Sciatic nerve (tissue), 2 donors: ENCODE data around the gene SVOPL. TPM values are rescaled to one million over a fixed set of nuclear protein-coding genes. Genes with fewer than 3 reads are reported as not detected.

Experiments used
- ATAC-seq: fragments of 200-7000 bp; cut with Tn5 transposase; one replicate; pipeline ENCODE4 v1.9.1; 2020; ENCODE audit warnings: mild to moderate bottlenecking, moderate library complexity
- DNase-seq: peaks from one replicate; pipeline ENCODE4 v3.0.0-alpha.2; 2020; ENCODE audit warnings: low spot score
- intact Hi-C: fragments of 100-400 bp; cut with DNase I; formaldehyde crosslinking; loops from one replicate; pipeline ENCODE4 v1.14.2; 2022
- total RNA-seq: library from RNA; stranded (reverse); fragmentation: NEBNext Ultra II Directional; extraction: Animal tissue kit (Norgen Biotek cat#: 25700); gene quantifications from one replicate; pipeline ENCODE4 v1.2.1, GENCODE V29; 2021
- donor health status: DM: no; HTN: no; CAD: no.
- donor health status: DM: no; HTN: no; CAD: no.

Gene SVOPL
- total RNA-seq, 1 donor from 2014 or later: not detected

DNA sequence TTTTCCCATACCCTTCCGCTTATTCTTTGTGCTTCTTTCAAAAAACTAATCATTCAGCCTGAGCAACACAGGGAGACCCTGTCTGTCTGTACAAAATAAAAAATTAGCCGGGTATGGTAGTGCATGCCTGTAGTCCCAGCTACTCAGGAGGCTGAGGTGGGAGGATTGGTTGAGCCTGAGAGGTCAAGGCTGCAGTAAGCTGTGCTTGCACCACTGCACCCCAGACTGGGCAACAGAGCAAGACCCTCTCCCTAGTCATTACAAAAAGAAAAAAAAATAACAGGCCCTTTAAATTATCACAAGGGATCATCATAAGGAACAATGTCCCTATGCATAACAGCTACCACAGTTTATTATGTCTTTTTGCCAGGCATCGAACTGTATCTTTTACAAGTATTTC lies 121.5 kb downstream of the SVOPL start:
- intact Hi-C loops: no loop called here
- ATAC-seq: no peak
- DNase-seq: no peak

- intact Hi-C loops: no loop called here
- DNase-seq (no peak), ATAC-seq (no peak)
Measured at GRCh38 chr7:138579136-138579535, 122.0 kb downstream of the SVOPL start.

GRCh38 chr7:138575897-138576428 lies 125.2 kb downstream of the SVOPL start:
- intact Hi-C loops: no loop called here
- DNase-seq: no peak
- ATAC-seq: no peak

GRCh38 chr7:138573741-138574140 lies 127.4 kb downstream of the SVOPL start:
- no peak for ATAC-seq
- no peak for DNase-seq
- intact Hi-C loops: no loop called here

GRCh38 chr7:138570715-138571114 lies 130.4 kb downstream of the SVOPL start:
- no peak for ATAC-seq
- DNase-seq: no peak
- intact Hi-C loops: no loop called here

GRCh38 chr7:138569418-138569817 lies 131.7 kb downstream of the SVOPL start:
- no peak for DNase-seq

GRCh38 chr7:138568655-138569054 lies 132.5 kb downstream of the SVOPL start:
- ATAC-seq (no peak), DNase-seq (no peak)
- intact Hi-C loops: no loop called here

More at GRCh38 chr7:138569418-138569817, 131.7 kb downstream of the SVOPL start:
- no peak for ATAC-seq
- intact Hi-C loops: no loop called here

DNA sequence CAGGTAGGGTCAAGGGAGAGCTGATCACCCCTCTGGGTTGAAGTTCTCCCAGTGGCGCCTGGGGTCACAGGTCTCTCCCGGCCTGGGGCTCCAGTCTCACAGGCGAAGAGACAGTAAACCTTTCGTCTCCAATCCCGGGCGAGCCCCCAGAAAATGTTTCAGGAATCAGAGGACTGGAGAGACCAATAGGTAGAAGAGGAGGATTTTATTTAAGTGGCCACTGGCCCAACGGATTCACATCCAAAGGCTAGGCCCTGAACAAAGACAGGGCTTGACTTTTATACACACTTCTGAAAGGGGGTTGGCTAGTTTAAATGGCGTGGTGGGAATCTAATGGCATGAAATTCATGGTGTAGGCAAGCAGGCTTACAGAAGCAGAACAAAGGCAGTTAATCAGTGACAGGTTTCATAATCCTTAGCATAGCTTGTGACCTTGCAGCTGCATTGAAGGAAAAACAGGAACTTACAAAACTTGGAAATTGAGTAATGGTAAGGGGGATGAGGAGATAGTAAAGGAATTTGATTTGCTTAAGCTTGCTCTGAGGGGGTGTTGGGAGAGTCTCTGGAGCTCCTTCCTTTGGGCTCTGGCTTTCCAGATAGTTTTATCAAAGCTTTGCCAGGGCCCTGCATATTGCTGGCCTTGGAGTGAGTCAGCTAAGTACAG lies 135.6 kb downstream of the SVOPL start:
- ATAC-seq: no peak
- no peak for DNase-seq
- intact Hi-C loops: no loop called here

DNA sequence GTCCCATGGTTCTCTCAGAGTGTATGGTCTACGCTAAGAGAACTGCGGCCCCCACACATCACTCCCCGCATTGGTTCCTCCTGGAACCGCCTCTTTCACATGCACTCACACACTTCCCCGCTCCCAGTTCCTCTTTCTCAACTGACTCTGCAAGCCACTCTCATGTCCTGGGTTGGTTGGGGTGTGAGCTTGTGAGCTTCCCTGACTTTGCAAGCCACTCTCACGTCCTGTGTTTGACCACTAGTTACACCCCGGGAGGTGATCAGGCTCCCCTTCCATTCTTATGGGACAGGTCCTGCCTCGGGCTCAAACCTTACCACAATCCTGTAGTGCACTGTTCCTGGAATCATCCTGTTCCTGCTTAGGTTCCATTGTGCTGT lies 136.1 kb downstream of the SVOPL start:
- DNase-seq: no peak
- ATAC-seq: no peak
- intact Hi-C loops: no loop called here

- intact Hi-C loops: no loop called here
- ATAC-seq: no peak
- no peak for DNase-seq
Measured at GRCh38 chr7:138564365-138564764, 136.8 kb downstream of the SVOPL start.

- DNase-seq: no peak
- ATAC-seq: no peak
Measured at GRCh38 chr7:138563808-138564207, 137.4 kb downstream of the SVOPL start.

DNA sequence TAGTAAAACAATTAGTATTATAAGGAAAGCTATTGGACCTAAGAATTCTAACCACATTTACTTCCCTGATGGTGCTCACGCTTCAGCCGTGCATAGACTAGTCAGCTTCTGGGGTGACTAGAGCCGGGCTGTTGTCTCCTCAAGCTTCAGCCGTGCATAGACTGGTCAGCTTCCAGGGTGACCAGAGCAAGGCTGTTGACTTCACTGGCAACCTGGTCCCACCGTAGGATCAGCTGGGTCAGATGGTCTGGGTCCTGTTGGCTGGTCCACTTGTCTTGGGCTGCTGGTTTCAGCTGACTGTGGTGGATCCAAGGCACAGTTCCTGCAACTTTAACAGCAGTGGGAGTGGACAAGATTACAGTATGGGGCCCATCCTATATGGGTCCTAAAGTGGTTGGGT lies 141.7 kb downstream of the SVOPL start:
- ATAC-seq (no peak), DNase-seq (no peak)
- intact Hi-C loops: no loop called here

More at GRCh38 chr7:138563808-138564207, 137.4 kb downstream of the SVOPL start:
- intact Hi-C loops: no loop called here

DNA sequence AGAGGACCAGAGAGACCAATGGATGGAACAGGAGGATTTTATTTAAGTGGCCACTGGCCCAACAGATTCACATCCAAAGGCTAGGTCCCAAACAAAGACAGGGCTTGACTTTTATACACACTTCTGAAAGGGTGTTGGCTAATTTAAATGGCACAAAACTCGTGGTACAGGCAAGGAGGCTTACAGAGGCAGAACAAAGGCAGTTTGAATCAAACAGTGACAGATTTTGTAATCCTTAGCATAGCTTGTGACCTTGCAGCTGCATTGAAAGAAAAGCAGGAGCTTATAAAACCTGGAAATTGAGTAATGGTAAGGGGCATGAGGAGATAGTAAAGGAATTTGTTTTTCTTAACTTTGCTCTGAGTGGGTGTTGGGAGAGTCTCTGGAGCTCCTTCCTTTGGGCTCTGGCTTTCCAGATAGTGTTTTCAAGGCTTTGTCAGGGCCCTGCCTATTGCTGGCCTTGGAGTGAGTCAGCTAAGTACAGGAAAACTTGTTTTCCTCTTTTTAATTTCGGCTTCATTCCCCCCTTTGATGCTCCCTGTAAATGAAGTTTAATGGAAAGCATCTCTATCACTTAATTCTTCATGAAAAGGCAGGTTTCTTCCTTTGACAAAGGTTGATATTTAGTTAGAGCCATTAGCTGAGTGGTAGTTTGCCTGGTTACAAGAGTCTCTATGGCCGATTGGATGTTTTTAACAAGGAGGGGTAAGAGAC lies 144.2 kb downstream of the SVOPL start:
- intact Hi-C loops: no loop called here

DNA sequence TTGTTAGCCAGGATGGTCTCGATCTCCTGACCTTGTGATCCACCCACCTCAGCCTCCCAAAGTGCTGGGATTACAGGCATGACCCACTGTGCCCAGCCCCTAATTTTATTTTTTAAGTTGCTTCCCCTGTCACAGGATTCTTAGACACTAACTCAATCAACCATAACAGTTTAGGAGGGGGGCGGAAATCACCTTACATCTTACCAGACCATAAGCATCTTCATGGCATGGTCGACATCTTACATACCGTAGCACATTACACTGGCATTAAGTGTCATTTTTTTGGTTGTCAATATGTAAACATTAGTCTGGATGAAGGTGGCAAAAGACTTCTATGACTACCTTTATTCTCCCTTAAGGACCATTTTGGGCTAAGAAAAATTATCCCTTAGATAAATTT lies 145.5 kb downstream of the SVOPL start:
- no peak for DNase-seq
- intact Hi-C loops: no loop called here
- no peak for ATAC-seq

More for the DNA sequence above, 144.2 kb downstream of the SVOPL start:
- DNase-seq (no peak), ATAC-seq (no peak)

- ATAC-seq: no peak
- no peak for DNase-seq
- intact Hi-C loops: no loop called here
Measured at GRCh38 chr7:138554674-138555073, 146.5 kb downstream of the SVOPL start.

- no peak for ATAC-seq
- DNase-seq: no peak
- intact Hi-C loops: no loop called here
Measured at GRCh38 chr7:138553805-138554204, 147.4 kb downstream of the SVOPL start.

DNA sequence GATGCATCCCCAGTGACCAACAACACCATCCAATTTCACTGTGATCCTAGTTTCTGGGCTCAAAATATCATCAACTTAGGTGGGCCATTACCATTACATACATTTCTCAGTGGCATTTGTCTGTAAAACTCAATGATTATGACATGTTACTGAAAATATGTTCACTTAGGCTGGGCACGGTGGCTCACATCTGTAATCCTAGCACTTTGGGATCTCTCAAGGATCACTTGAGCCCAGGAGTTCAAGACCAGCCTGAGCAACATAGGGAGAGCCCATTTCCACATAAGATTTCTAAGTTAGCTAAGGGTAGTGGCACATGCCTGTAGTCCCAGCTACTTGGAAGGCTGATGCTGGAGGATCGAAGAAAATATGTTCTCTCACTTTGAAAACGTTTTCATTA lies 150.1 kb downstream of the SVOPL start:
- intact Hi-C loops: no loop called here
- ATAC-seq (no peak), DNase-seq (no peak)

DNA sequence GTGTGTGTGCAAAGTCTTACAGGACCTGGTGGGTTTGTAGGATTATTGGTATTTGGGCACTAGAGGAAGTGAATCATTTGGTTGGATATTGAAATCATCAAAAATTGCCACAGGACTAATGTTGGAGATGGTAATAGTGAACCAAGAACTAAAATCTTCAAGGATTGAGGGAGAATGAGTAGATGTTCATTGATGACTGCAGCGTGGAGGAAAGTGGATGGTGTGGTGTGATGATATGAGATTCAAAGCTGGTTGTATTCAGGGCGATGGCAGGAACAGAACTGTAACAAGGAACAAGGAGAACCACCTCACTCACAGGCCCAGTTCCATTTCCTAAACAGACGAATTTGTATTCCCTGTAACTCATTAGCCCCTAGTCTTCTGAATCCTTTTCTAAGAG lies 150.8 kb downstream of the SVOPL start:
- ATAC-seq (no peak), DNase-seq (no peak)
- intact Hi-C loops: no loop called here

DNA sequence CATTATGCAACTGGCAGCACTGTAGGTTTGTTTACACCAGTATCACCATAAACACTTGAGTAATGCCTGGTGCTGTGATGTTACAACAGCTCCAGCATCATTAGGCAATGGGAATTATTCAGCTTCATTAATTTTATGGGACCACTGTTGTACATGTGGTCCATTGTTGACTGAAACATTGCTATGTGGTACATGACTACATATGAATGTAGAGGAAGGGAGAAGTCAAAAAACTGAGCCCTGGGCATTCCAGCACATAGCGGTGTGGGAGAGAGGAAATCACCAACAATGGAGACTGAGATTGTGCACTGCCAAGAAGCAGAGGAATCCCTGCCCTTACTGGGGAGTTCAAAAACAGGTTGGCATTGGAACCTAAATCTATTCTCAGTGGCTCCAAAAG lies 152.1 kb downstream of the SVOPL start:
- DNase-seq: no peak
- no peak for ATAC-seq
- intact Hi-C loops: no loop called here

DNA sequence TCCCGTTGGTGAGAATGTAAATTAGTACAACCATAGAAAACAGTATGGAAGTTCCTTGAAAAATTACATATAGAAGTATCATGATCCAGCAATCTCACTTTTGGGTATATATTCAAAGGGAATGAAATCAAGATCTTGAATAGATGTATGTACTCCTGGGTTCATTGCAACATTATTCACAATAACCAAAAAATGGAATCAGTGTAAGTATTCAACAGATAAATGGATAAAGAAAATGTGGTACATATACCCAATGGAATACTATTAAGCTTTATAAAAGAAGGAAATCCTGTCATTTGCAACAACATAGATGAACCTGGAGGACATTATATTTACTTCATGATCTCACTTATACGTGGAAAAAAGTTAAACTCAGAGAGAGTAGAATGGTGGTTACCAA lies 154.3 kb downstream of the SVOPL start:
- DNase-seq (no peak), ATAC-seq (no peak)
- intact Hi-C loops: no loop called here
